ENCODE measurements around the gene IFT52.
"Not testable (repeated sequence)": the region's sequence is repeated elsewhere in the genome, so short reads cannot be mapped to it uniquely, and the experiment has no call there.

- TF ChIP-seq POLR2AphosphoS5 (IDR thresholded peaks at IDR 0.05; ENCODE audit: low read depth, low read length); TAF1 (IDR thresholded peaks at IDR 0.05; ENCODE audit: borderline replicate concordance, low read depth, low read length); POLR2A (IDR thresholded peaks at IDR 0.05; ENCODE audit: low read depth, low read length): not testable (repeated sequence)
Measured at GRCh38 chr20:43655176-43655575, 64.4 kb downstream of the IFT52 start.

All from GM12892 (cell line).